Stimulated activated CD8-positive, alpha-beta memory T cell treated with anti-CD3 and anti-CD28 coated beads, Interleukin-7, amount 100 ng/mL, for 48 hours (primary cell): ENCODE measurements around the gene CAPZA2.
"Not testable (repeated sequence)": the region's sequence is repeated elsewhere in the genome, so short reads cannot be mapped to it uniquely, and the experiment has no call there.

Experiments used
- DNase-seq, 2 donors: peaks; one replicate each; pipeline ENCODE4 v3.0.0-alpha.2; 2020; ENCODE audit warnings: low read depth in 1 of 2; ENCODE audit errors: extremely low read depth in 1 of 2

CAPZA2 gene

GRCh38 chr7:116912269-116912909, 50.0 kb downstream of the CAPZA2 start:
- no peak for DNase-seq

DNA sequence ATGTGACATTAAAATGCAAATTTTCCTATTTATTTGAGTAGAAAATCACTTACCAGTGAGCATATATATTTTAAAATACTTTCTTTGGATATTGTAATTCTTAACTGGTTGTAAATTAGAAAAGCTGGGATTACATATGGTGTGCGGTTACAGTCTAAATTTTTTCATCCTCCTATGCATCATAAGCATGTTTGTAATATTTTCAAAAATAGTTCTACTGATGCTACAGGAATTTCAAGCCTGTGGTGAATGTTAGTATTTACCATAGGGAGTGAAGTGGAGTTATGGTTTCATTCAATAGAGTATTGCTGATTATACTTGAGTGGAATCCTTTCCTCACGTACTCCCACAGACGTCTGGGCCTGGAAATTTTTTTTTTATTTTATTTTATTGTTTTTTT, 56.3 kb downstream of the CAPZA2 start:
- no peak for DNase-seq

GRCh38 chr7:116920359-116920758, 58.0 kb downstream of the CAPZA2 start:
- DNase-seq: no peak

DNA sequence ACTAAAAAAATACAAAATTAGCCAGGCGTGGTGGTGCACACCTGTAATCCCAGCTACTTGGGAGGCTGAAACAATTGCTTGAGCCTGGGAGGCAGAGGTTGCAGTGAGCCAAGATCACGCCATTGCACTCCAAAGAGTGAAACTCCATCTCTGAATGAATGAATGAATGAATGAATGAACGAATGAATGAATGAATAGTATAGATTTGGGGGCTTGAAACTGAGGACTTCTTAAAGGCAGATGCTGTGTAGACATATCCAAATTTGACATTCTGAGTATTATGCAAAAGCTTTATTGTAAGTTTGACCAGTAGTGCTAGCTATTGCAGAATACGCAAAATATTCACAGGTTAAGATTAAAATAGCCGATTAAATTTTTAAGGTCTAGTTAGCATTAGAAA, 60.2 kb downstream of the CAPZA2 start:
- no peak for DNase-seq

DNA sequence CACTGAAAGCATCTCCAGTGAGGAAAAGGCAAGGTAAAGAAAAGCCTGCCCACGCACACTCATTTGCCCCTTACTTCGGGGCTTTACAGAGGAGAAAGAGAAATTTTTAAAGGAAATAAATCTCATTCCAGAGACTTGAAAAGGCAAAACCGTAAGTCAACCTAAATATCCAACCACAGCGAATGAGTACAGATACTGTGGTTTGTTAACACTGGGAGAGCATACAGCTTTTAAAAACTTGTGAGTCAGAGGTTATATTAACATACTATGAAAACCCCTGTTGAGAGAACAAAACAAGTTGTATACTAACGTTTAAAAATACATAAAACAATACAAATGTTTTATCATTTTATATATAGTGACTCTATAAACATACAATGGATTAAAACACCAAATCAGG, 62.4 kb downstream of the CAPZA2 start:
- no peak for DNase-seq

DNA sequence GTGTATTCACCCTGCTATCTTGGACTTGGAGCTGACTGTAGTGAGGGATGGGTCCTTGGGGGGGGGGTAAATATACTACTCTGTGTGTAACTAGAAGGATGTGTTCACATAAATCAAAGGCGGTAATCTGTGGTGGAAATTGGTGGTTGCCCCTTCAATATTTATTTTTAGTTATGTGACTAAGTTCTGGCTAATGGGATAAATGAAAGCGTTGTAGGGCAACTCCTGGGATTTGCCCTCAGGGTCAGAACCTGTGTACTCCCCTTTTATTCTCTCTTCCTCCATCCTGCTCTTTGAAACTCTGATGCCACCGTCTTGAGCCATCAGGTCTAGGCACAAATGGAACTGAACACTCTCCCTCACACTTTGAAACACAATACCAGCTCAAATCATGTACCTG, 66.6 kb downstream of the CAPZA2 start:
- no peak for DNase-seq

GRCh38 chr7:116929914-116930913, 67.8 kb downstream of the CAPZA2 start:
- peak; percentile 25 to 67 for DNase-seq

- no peak for DNase-seq
Measured at GRCh38 chr7:116932566-116932965, 70.2 kb downstream of the CAPZA2 start.

DNA sequence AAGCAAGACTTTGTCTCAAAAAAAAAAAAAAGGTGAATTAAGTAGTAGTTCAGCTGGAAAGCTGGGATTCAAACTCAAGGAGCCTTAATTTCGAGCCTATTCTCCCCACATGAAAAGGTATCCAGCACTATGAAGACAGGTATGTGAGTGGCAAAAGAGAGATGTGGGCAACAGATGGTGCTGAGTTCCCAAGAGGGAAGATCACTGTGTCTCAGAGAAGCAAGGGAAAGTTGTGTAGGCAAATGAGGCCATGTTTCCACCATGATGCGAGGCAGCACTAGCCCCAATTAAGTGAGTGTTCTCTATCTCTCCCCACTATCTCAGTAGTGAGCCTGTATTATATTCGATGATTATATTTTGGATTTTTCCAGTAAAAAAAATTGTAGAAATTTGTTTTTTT, 71.1 kb downstream of the CAPZA2 start:
- DNase-seq: no peak

- DNase-seq: no peak
Measured at GRCh38 chr7:116934580-116934979, 72.2 kb downstream of the CAPZA2 start.

- DNase-seq: not testable (repeated sequence)
Measured at GRCh38 chr7:116936844-116937243, 74.5 kb downstream of the CAPZA2 start.

DNA sequence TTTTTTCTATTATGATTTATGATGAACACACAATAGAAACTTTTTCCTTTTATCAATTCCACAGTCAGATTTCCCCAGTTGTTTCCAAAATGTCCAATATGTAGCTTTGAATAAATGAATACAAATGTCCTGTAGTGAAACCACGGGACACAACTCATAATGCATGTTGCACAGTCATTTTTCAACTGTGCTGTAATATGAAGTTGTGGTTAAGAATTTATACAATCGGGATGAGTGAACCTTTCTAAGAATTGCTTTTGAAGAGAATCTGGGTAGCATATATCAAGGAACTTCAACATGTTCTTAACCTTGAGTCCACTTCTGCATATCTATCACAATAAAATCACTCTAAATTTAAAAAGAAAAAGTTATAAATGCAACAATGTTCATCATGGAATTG, 76.3 kb downstream of the CAPZA2 start:
- DNase-seq: no peak

GRCh38 chr7:116940689-116941370, 78.4 kb downstream of the CAPZA2 start:
- no peak for DNase-seq

DNA sequence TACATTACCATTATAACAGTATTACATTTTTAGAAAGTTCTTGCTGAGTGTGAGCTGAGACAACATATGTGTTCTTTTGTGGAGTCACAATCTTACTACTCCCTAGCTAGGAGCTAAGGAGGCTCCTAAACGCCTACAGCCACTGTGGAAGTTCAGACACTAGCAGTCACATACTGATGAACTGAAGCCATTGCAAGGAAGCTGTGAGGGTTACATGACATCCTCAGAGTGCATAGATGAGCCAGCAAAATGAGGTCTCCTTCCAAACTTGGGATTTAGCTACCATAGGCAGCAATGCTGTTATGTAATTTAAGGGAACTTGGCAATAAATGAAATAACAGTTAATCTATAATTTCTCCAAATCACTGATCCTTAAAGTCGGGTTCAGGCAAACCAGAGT, 80.1 kb downstream of the CAPZA2 start:
- DNase-seq: no peak

DNA sequence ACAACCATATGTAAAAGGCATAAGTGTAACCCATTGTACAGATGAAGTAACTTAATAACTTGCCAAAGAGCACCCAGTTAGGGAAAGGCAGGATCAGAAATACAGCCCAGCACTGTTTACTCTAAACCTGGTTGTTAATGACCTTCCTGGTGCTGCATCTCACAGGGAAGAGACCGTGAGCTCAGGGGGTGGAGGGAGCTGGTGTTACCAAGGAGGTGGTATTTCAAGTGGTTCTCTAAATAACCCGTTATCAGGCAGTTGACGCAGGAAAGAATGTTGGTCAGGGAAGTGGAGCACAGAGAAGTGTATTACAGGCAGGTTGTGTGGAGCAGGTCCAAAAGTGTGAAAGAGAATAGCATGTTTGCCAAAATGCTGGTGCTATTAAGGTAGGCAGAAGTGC, 86.5 kb downstream of the CAPZA2 start:
- DNase-seq: no peak

- no peak for DNase-seq
Measured at GRCh38 chr7:116949941-116950801, 87.8 kb downstream of the CAPZA2 start.

DNA sequence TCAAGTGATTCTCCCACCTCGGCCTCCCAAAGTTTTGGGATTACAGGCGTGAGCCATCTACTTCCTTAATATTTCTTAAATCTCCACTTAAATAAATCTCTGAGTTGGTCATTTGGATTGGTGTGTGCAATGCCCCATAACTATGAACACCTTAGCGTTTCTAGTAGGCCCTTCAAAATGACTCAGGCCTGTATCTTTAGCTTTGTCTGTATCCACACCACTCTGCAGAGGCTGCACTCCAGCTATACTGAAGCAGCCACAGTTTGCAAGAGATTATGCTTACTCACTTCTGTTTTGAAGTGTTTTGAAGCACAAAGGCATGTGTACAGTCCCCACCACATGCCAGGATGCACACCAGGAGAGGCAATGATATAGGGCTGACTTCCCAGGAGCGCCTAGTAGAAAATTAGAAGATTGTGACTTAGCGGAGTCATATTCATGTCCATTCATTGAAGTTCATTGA, 88.5 kb downstream of the CAPZA2 start:
- no peak for DNase-seq

DNA sequence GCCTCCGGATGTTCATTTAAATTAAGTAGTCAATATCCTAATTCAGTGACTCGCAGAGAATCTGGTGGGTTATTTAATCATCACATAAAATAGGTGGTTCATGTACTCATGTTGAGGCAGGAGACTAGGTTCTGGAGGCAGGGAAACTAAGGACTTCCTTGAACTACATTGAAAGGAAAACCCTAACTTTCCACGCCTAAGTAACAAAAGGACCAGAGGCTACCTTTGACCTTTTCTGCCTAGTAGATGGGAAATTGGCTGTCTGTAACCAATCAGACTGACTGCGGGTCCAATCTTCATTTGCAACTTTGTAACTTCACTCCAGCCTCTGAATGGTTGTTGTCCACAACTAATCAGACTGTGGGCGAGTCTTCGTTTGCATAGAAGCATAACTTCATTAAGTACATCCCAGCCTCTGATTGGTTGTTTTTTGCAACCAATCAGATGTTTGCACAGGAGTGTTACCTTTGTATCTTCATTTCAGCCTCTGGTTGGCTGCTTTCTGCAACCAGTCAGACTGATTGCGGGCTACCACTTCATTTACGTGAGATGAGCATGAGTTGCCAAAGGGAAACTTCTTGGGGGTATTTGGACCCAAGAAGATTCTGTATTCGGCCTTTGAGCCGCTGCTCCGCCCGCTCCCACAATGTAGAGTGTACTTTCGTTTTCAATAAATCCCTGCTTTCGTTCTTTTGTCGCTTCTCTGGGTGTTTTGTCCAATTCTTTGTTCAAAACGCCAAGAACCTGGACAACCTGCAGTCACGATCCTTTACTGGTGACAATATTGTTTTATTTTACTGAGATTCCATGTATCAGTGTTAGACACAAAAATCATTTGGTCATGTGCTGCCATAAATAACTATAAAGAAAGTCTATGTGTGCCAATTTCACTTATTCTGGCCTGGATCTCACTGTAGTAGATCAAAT, 89.2 kb downstream of the CAPZA2 start:
- no peak for DNase-seq

- DNase-seq: no peak
Measured at GRCh38 chr7:116952635-116953371, 90.4 kb downstream of the CAPZA2 start.
